Activated CD8-positive, alpha-beta memory T cell treated with anti-CD3 and anti-CD28 coated beads, Interleukin-2, amount 50 U/mL, for 48 hours (primary cell): ENCODE measurements around the gene OR13A1.
"Not testable (repeated sequence)": the region's sequence is repeated elsewhere in the genome, so short reads cannot be mapped to it uniquely, and the experiment has no call there.

ENCODE experiments used
- DNase-seq: peaks from one replicate; pipeline ENCODE4 v3.0.0-alpha.2; 2020

OR13A1 gene

DNA sequence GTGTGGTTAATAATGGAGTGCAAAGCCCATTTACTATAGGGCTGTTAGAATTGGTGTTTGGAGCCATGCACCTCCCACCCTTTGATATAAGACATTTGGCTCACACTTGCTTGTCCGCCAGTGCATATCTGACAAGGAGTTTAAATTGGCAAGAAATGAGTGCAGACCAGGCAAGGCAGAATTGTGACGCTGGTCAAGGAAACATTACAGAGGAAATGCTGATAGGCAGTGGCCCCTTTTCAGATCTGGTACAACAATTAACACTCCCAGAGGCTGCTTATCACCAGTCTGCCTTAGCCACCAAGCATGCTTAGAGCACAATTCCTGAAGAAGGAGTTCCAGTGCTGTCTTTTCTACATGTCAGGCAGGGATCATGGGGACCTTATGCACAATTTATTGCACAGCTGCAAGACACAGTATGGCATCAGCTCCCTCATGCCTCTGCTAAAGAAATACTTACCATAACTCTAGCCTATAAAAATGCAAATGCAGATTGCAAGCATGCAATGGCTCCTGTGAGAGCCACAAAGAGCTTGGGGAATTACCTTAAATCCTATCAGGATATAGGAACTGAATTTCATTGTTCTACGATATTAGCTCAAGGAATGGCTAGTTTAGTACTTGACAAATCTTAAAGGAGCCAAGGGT is 35.2 kb downstream of the OR13A1 start:
- DNase-seq: no peak

DNA sequence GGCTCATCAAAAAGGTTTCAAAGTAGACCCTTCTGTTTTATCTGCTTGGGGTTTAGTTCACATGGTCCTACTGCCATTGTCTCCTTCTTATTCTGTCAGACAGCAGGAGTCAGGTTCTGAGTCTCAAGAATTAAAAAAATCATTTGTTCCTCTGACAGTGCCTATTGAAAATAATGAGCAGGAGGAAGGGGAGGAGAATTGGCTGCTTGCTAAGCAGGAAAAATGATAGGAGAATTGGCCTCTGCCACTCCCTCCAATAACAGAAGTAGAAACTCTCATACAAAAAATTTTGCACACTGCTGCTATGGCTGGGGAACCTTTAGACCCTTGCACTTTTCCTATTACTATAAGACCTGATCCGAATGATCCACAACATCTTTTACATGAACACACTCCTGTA is 35.7 kb downstream of the OR13A1 start:
- DNase-seq: no peak

DNA sequence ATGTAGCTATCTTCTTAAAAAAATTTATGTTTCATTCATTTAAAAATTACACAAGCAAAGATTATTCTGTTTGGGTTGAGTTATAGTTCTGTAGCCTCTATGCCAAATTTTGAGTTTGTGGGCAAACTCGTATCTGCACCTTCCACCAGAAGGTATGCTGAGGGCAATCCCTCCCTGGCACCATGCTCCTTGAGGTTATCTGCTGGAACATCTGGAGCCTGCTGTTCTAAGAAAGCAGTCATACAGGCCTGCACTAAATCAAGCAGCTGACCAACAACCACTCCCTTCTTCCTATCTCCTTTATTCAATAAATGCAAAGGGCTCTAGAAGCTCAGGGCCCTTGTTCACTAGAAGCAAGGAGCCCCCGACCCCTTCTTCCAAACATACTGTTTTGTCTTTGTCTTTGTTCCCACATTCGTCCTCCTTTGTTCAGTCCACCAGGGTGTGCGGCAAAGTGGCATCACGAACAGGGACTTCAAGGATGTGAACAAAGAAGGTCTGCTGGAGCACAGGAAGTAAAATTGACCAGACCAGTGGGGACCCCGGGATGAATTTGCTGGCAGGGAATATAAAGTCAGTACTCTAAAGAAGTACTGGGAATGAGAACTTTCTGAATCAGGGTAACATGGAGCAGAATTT is 36.4 kb downstream of the OR13A1 start:
- DNase-seq: no peak

DNA sequence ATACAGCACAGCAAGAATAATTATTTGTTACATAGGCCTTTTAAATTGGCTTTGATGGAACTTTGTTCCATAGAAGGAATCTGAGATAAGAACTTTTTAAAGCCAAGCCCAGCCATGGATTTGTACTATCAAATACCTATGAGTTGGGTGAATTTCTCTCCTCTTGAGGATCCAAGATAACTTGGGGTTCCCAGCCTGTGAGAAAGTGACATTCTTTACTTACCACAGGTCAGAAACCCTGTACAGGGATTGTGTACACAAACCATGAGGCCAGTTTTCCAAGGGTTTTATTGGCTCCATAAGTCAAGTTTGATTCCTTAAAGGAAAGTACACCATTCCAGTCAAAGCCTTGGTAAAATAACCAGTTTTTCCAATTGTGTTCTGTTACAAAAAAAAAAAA is 39.3 kb downstream of the OR13A1 start:
- not testable (repeated sequence) for DNase-seq

DNA sequence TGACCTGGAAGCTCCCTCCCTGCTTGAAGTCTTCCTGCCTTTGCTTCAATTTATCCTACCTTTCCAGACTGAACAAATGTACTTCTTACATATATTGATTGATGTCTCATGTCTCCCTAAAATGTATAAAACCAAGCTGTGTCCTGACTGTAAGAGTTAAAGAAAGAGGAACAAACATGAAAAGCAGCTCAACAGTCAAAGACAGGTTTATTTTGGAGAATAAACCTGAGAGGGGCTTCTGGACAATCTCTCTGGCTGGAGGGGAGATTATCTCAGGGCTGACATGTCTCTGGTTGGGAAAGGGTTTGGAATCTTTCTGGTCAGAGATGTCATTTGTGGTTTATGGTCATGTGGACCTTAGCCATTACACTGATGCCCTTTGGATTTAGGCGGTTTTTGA is 41.0 kb downstream of the OR13A1 start:
- DNase-seq: no peak

DNA sequence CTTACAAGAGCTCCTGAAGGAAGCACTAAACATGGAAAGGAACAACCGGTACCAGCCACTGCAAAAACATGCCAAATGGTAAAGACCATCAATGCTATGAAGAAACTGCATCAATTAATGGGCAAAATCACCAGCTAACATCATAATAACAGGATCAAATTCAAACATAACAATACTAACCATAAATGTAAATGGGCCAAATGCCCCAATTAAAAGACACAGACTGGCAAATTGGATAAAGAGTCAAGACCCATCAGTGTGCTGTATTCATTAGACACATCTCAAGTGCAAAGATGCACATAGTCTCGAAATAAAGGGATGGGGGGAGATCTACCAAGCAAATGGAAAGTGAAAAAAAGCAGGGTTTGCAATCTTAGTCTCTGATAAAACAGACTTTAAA is 47.6 kb downstream of the OR13A1 start:
- DNase-seq: not testable (repeated sequence)

DNA sequence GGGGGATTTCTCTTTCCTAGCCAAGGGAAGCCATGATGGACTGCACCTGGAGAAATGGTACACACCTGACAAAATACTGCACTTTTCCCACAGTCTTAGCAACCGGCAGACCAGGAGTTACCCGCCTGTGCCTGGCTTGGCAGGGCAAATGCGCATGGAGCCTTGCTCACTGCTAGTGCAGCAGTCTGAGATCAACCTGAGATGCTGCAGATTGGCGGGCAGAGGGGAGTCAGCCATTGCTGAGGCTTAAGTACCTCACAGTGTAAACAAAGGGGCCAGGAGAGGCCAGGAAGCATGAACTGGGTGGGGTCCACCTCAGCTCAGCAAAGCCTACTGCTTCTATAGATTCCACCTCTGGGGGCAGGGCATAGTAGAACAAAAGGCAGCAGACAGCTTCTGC is 49.4 kb downstream of the OR13A1 start:
- no peak for DNase-seq

DNA sequence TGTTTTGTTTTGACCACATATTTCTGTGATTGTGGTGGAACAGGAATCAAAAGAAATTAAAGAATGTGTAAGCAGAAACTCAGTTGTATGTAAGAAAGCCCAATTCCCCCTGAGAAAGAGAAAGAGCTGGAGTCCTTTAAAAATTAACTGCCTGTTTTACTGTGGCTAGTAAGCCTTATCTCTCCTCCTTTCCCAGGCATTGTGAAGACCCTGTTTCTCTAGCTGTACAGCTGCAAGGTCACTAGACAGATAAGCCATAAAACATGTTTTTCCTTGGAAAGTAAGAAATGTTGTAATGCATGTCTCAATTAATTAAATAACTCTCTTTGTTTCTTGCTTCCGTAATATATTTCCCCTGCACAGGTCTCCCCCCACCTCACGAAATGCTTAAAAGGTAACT is 53.5 kb downstream of the OR13A1 start:
- no peak for DNase-seq

DNA sequence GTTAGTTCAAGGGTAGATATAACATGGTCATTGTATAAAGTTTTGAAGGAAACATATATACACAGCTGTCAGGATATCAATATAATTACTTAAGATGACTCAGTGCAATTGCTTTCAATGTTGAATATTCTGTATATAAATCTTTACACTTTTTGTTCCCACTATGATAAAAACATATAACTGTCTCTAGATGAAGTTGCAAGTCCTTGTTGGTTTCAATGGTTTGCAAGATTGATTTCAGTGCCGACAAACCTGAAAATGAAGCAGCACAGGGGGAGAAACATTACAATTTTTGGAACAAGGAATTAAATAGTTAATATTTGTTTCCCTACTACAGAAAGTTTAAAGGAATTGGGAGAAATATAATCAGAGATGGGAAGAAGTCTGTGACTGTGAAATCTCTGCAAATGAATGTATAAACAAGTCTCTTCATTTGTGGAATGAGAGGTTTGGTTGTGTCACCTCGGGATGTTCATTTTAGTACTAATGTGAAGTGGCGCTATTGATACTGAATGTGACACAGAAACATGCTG is 54.1 kb downstream of the OR13A1 start:
- DNase-seq: no peak

DNA sequence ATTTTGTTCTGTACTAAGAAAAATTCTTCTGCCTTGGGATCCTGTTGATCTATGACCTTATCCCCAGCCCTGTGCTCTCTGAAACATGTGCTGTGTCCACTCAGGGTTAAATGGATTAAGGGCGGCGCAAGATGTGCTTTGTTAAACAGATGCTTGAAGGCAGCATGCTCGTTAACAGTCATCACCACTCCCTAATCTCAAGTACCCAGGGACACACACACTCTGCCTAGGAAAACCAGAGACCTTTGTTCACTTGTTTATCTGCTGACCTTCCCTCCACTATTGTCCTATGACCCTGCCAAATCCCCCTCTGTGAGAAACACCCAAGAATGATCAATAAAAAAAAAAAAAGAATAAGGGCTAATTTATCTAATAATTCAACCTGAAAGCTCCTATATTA is 54.8 kb downstream of the OR13A1 start:
- not testable (repeated sequence) for DNase-seq

DNA sequence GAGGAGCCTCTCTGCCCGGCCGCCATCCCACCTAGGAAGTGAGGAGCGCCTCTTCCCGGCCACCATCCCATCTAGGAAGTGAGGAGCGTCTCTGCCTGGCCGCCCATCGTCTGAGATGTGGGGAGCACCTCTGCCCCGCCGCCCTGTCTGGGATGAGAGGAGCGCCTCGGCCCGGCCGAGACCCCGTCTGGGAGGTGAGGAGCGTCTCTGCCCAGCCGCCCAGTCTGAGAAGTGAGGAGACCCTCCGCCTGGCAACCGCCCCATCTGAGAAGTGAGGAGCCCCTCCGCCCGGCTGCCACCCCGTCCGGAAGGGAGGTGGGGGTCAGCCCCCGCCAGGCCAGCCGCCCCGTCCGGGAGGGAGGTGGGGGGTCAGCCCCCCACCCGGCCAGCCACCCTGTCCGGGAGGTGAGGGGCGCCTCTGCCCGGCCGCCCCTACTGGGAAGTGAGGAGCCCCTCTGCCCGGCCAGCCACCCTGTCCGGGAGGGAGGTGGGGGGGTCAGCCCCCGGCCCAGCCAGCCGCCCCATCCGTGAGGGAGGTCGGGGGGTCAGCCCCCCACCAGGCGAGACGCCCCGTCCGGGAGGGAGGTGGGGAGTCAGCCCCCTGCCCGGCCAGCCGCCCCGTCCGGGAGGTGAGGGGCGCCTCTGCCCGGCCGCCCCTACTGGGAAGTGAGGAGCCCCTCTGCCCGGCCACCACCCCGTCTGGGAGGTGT is 55.5 kb downstream of the OR13A1 start:
- DNase-seq: not testable (repeated sequence)

DNA sequence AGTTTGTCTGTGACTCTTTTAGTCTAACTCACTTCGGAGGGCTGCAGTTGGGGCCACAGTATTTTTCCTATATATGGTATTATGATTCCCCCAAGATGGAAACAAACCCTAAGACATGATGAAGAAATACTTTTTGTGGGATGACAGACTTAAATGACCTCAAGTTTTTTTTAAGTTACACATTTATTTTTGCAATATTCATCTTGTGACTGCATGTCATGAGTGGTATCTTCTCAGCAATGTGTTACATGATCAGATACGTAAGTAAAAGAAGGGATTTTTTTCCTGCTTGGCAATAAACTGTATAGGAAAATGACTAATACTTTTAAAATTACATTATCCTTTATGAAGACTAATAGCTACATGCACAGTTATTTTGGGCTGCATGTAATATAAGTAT is 57.8 kb downstream of the OR13A1 start:
- DNase-seq: no peak

DNA sequence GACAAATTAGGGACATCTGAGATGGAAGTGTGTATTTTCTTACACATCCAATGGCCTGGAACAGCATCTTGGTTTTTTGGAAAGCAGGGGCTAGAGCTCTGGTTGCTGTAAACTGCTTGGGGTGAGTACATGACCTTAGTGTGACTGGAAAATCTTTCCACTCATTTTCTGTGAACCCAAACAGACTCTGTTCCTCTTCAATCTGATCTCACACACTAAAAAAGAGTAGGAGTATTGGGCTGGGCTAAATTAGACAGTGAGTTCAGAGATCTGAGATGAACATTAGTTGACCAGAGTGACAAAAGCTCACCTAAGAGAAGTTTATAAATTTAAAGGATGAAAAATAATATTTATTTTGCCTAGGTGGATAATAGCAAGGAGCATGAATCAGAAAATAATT is 59.2 kb downstream of the OR13A1 start:
- no peak for DNase-seq

DNA sequence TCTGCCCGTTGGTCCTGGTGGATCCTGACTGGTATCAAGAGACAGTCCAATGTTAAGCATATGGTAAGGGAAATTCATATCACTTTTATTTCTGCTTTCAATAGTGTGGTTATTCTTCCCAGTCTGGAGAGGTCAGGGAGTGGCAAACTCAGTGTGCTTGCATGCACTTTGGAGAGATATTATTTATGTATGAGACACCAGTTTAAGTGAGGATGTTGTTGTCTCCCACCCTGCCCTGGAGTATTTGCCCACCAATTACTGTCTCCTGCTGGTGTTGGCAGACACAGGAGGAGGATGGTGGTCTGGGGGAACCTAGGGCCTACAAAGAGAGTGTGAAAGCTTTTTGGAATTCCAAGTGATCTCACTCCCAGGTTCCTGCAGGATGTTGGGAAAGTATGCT is 59.7 kb downstream of the OR13A1 start:
- DNase-seq: no peak

DNA sequence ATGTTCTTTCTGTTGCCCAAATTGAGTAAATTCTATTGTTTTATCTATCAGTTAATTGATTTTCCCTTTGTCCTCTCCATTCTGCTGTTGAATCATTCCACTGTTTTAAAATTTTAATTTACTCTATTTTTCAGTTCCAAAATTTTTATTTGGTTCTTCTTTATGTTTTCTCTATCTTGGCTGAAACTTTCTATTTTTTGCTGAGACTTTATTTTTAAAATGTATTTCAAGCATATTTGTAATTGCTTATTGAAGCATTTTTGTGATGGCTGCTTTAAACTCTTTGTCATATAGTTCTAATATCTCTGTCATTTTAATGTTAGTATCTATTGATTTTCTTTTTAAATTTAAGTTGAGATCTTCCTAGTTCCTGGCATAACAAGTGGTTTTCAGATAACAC is 60.5 kb downstream of the OR13A1 start:
- no peak for DNase-seq

DNA sequence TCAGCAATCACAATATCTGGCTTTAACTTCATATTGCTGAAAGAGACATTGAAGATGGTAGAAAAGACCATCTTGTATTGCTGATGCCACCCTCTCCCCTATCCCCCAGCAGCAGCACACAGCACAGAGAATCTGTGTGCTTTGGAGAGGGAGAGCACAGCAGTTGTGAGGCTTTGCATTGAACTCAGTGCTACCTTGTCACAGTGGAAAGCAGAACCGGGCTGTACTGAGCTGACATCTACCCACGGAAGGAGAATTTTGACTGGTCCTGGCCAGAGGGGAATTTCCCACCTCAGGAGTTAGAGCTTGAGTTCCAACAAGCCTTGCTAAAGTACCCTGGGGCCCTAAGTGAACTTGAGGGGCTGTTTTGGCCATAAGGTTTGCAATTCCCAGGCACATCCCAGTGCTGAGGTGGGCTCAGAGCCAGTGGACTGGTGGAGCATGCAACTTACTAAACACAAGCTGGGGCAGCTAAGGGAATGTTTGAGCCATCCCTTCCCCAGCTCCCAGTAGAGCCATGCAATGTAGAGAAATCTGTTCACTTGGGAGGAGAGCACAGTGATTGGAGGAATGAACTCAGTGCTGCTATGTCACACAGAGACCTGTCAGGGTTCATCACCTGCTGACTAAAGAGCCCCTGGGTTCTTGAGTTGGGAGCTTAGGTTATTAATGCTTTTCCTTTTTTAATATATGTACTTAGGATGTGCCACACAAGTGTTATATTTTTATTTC is 62.1 kb downstream of the OR13A1 start:
- DNase-seq: no peak
